H1 (cell line): ENCODE data around the gene GPR162.

Source experiments
- GABPA ChIP-seq: IDR thresholded peaks from 2 replicates; pipeline ENCODE4 v1.6.1; 2011; ENCODE audit warnings: mild to moderate bottlenecking, low read length, moderate library complexity, borderline replicate concordance; ENCODE audit not compliant: insufficient read depth
- YY1 ChIP-seq: IDR thresholded peaks from 2 replicates; pipeline ENCODE4 v1.6.1; 2011; ENCODE audit warnings: low read depth, mild to moderate bottlenecking, low read length
- TF ChIP-seq, protein P1 (sequence below), 3 experiments: IDR thresholded peaks; 1 replicate in 2 of 3; 2 replicates in 1 of 3; pipeline versions ENCODE4 v1.5.1 to v1.6.1; 2011; ENCODE audit warnings: low read length in 3 of 3, mild to moderate bottlenecking in 3 of 3, inconsistent platforms in 2 of 3, low read depth in 1 of 3, moderate library complexity in 1 of 3; ENCODE audit not compliant: insufficient read depth in 1 of 3; ENCODE audit errors: control extremely low read depth in 1 of 3
- TF ChIP-seq, protein P2 (sequence below): IDR thresholded peaks from 2 replicates; pipeline ENCODE4 v1.6.1; 2011; ENCODE audit warnings: low read depth, mild to moderate bottlenecking, low read length; ENCODE audit not compliant: insufficient read depth

DNA sequence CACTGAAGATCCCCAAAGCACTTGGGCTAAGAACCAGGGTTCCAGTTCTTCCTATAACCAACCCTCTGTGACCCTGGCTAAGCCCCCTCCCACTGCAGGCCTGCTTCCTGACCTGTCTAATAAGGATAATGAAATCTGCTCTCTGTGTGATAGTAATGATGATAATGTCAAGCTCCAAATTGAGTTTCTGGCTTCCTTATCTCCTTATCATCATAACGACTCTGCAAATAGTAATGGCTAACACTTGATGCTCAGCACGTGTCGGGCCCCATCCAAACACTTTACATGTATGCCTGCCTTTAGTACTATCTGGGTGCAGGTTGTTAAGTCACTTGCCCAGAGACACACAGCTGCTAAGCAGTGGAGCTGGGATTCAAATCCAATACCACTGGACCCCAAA is 5.0 kb upstream of the GPR162 start:
- TF ChIP-seq, protein P1, sequence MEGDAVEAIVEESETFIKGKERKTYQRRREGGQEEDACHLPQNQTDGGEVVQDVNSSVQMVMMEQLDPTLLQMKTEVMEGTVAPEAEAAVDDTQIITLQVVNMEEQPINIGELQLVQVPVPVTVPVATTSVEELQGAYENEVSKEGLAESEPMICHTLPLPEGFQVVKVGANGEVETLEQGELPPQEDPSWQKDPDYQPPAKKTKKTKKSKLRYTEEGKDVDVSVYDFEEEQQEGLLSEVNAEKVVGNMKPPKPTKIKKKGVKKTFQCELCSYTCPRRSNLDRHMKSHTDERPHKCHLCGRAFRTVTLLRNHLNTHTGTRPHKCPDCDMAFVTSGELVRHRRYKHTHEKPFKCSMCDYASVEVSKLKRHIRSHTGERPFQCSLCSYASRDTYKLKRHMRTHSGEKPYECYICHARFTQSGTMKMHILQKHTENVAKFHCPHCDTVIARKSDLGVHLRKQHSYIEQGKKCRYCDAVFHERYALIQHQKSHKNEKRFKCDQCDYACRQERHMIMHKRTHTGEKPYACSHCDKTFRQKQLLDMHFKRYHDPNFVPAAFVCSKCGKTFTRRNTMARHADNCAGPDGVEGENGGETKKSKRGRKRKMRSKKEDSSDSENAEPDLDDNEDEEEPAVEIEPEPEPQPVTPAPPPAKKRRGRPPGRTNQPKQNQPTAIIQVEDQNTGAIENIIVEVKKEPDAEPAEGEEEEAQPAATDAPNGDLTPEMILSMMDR (IDR thresholded peaks at IDR 0.05; ENCODE audit: control extremely low read depth in 1 of 3, insufficient read depth in 1 of 3, low read depth in 1 of 3, low read length in 3 of 3): no peak
- TF ChIP-seq, protein P2, sequence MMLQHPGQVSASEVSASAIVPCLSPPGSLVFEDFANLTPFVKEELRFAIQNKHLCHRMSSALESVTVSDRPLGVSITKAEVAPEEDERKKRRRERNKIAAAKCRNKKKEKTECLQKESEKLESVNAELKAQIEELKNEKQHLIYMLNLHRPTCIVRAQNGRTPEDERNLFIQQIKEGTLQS: no peak
- TF ChIP-seq YY1: no peak
- TF ChIP-seq GABPA: no peak
